Skeletal muscle satellite cell (primary cell): ENCODE data around the gene EMP2.

Source experiments
- H3K27me3 ChIP-seq: 2 replicates; pipeline ENCODE4 v1.7.0; 2013; ENCODE audit warnings: low read length; ENCODE audit not compliant: control insufficient read depth, insufficient read depth
- H3K36me3 ChIP-seq: 2 replicates; pipeline ENCODE4 v1.7.0; 2013; ENCODE audit warnings: mild to moderate bottlenecking, control low read depth, low read length; ENCODE audit not compliant: insufficient read depth
- H3K4me1 ChIP-seq: 2 replicates; pipeline ENCODE4 v1.7.0; 2013; ENCODE audit warnings: low read length; ENCODE audit not compliant: control insufficient read depth, insufficient read depth
- H3K4me2 ChIP-seq: 2 replicates; pipeline ENCODE4 v1.7.0; 2013; ENCODE audit warnings: mild to moderate bottlenecking, low read length
- H3K4me3 ChIP-seq: 2 replicates; pipeline ENCODE4 v1.7.0; 2013; ENCODE audit warnings: low read length
- H3K9ac ChIP-seq: 2 replicates; pipeline ENCODE4 v1.7.0; 2013; ENCODE audit warnings: mild to moderate bottlenecking, low read depth, low read length, moderate library complexity
- H3K9me3 ChIP-seq: replicated peaks from 2 replicates; pipeline ENCODE4 v1.7.0; 2013; ENCODE audit warnings: mild to moderate bottlenecking, control low read depth, low read length

EMP2 gene

GRCh38 chr16:10589109-10589508, 8.7 kb upstream of the EMP2 start:
- H3K4me1 ChIP-seq: peaks cover 14% of the 10 kb centered on the region
- H3K9ac ChIP-seq: no peak overlapping the region
- H3K4me3 ChIP-seq: no peak overlapping the region
- H3K27me3 ChIP-seq: peaks cover 10% of the 10 kb centered on the region
- H3K9me3 ChIP-seq: no peaks in the 10 kb centered on the region
- H3K36me3 ChIP-seq: no peaks in the 10 kb centered on the region
- H3K4me2 ChIP-seq: no peak overlapping the region

GRCh38 chr16:10587622-10588021, 7.2 kb upstream of the EMP2 start:
- Histone ChIP-seq H3K4me2 (no peak overlapping the region), H3K9me3 (no peaks in the 10 kb centered on the region), H3K9ac (no peak overlapping the region), H3K4me1 (peaks cover 14% of the 10 kb centered on the region), H3K36me3 (no peaks in the 10 kb centered on the region), H3K4me3 (no peak overlapping the region), H3K27me3 (peaks cover 4% of the 10 kb centered on the region)

- H3K36me3 ChIP-seq: no peaks in the 10 kb centered on the region
- H3K4me3 ChIP-seq: peak overlapping the region; percentile 2
- H3K9ac ChIP-seq: no peak overlapping the region
- peak overlapping the region; percentile 50 for H3K4me2 ChIP-seq
- no peaks in the 10 kb centered on the region for H3K9me3 ChIP-seq
- H3K4me1 ChIP-seq: peaks cover 21% of the 10 kb centered on the region
- peaks cover 4% of the 10 kb centered on the region for H3K27me3 ChIP-seq
These were observed 4.6 kb upstream of the EMP2 start for GRCh38 chr16:10584981-10585438.

- H3K36me3 ChIP-seq: no peaks in the 10 kb centered on the region
- H3K4me1 ChIP-seq: peaks cover 32% of the 10 kb centered on the region
- no peak overlapping the region for H3K4me2 ChIP-seq
These were observed 2.9 kb upstream of the EMP2 start for GRCh38 chr16:10583269-10583668.

GRCh38 chr16:10581507-10581906, 1.1 kb upstream of the EMP2 start:
- Histone ChIP-seq H3K4me2 (no peak overlapping the region), H3K27me3 (no peaks in the 10 kb centered on the region), H3K36me3 (no peaks in the 10 kb centered on the region), H3K9ac (no peak overlapping the region), H3K4me3 (no peak overlapping the region), H3K4me1 (peaks cover 48% of the 10 kb centered on the region), H3K9me3 (no peaks in the 10 kb centered on the region)

More at GRCh38 chr16:10583269-10583668, 2.9 kb upstream of the EMP2 start:
- Histone ChIP-seq H3K9me3 (no peaks in the 10 kb centered on the region), H3K27me3 (no peaks in the 10 kb centered on the region), H3K4me3 (no peak overlapping the region), H3K9ac (no peak overlapping the region)

GRCh38 chr16:10580883-10581247, 467 bp upstream of the EMP2 start:
- H3K27me3 ChIP-seq: no peaks in the 10 kb centered on the region
- H3K9ac ChIP-seq: peak overlapping the region; percentile 91

GRCh38 chr16:10579575-10579964, 828 bp downstream of the EMP2 start:
- Histone ChIP-seq H3K4me1 (peaks cover 47% of the 10 kb centered on the region), H3K36me3 (no peaks in the 10 kb centered on the region), H3K4me2 (peak overlapping the region; percentile 87), H3K9ac (peak overlapping the region; percentile 91), H3K4me3 (peak overlapping the region; percentile 91), H3K9me3 (no peaks in the 10 kb centered on the region), H3K27me3 (no peaks in the 10 kb centered on the region)

More at GRCh38 chr16:10580883-10581247, 467 bp upstream of the EMP2 start:
- Histone ChIP-seq H3K4me2 (peak overlapping the region; percentile 87), H3K4me1 (peaks cover 55% of the 10 kb centered on the region), H3K36me3 (no peaks in the 10 kb centered on the region), H3K4me3 (peak overlapping the region; percentile 91), H3K9me3 (no peaks in the 10 kb centered on the region)

- no peaks in the 10 kb centered on the region for H3K27me3 ChIP-seq
- no peaks in the 10 kb centered on the region for H3K9me3 ChIP-seq
- H3K36me3 ChIP-seq: no peaks in the 10 kb centered on the region
- H3K4me3 ChIP-seq: peak overlapping the region; percentile 91
- peaks cover 45% of the 10 kb centered on the region for H3K4me1 ChIP-seq
- H3K9ac ChIP-seq: peak overlapping the region; percentile 91
- H3K4me2 ChIP-seq: peak overlapping the region; percentile 87
These were observed 1.7 kb downstream of the EMP2 start for GRCh38 chr16:10578474-10579316.

- peak overlapping the region; percentile 87 for H3K4me2 ChIP-seq
- H3K9ac ChIP-seq: peak overlapping the region; percentile 91
- H3K4me1 ChIP-seq: peaks cover 45% of the 10 kb centered on the region
- H3K36me3 ChIP-seq: no peaks in the 10 kb centered on the region
- no peaks in the 10 kb centered on the region for H3K27me3 ChIP-seq
- H3K4me3 ChIP-seq: peak overlapping the region; percentile 91
- H3K9me3 ChIP-seq: no peaks in the 10 kb centered on the region
These were observed 2.8 kb downstream of the EMP2 start for GRCh38 chr16:10577305-10578202.

GRCh38 chr16:10576390-10577304, 3.8 kb downstream of the EMP2 start:
- Histone ChIP-seq H3K9me3 (no peaks in the 10 kb centered on the region), H3K4me1 (peaks cover 46% of the 10 kb centered on the region), H3K4me2 (peak overlapping the region; percentile 41), H3K9ac (no peak overlapping the region), H3K36me3 (no peaks in the 10 kb centered on the region), H3K4me3 (peak overlapping the region; percentile 31), H3K27me3 (no peaks in the 10 kb centered on the region)
